ENCODE measurements around the gene SLC20A1.

The SLC20A1 gene

GRCh38 chr2:112634874-112635157, 10.9 kb upstream of the SLC20A1 start:
- no peaks in the 10 kb centered on the region for H3K27me3 ChIP-seq (ENCODE audit: control insufficient read depth in 1 of 2, insufficient read depth in 2 of 2, low read length in 2 of 2)
- H3K9ac ChIP-seq (ENCODE audit: low read depth in 1 of 2, low read length in 2 of 2) = no peak overlapping the region
- no peaks in the 10 kb centered on the region for H3K9me3 ChIP-seq (ENCODE audit: control insufficient read depth in 1 of 2, low read length in 2 of 2)
- H3K36me3 ChIP-seq (ENCODE audit: control insufficient read depth in 1 of 2, insufficient read depth in 2 of 2, low read length in 2 of 2) = no peaks in the 10 kb centered on the region
- no peak overlapping the region for H3K4me3 ChIP-seq (ENCODE audit: low read depth in 1 of 2, low read length in 2 of 2)
- H3K4me1 ChIP-seq (ENCODE audit: control insufficient read depth in 1 of 2, insufficient read depth in 2 of 2, low read length in 2 of 2) = peaks cover 10 to 24% of the 10 kb centered on the region in 2 donors
- H3K27ac ChIP-seq (ENCODE audit: low read depth, low read length) = no peak overlapping the region

- no peak overlapping the region for H3K27ac ChIP-seq (ENCODE audit: low read depth, low read length)
- H3K36me3 ChIP-seq (ENCODE audit: control insufficient read depth in 1 of 2, insufficient read depth in 2 of 2, low read length in 2 of 2) = no peaks in the 10 kb centered on the region
- H3K4me1 ChIP-seq (ENCODE audit: control insufficient read depth in 1 of 2, insufficient read depth in 2 of 2, low read length in 2 of 2) = peaks cover 7 to 9% of the 10 kb centered on the region in 2 donors
- H3K4me3 ChIP-seq (ENCODE audit: low read depth in 1 of 2, low read length in 2 of 2) = no peak overlapping the region
- no peaks in the 10 kb centered on the region for H3K27me3 ChIP-seq (ENCODE audit: control insufficient read depth in 1 of 2, insufficient read depth in 2 of 2, low read length in 2 of 2)
- no peaks in the 10 kb centered on the region for H3K9me3 ChIP-seq (ENCODE audit: control insufficient read depth in 1 of 2, low read length in 2 of 2)
- no peak overlapping the region for H3K9ac ChIP-seq (ENCODE audit: low read depth in 1 of 2, low read length in 2 of 2)
Measured at GRCh38 chr2:112636605-112637288, 9.0 kb upstream of the SLC20A1 start.

- Histone ChIP-seq H3K27me3 (ENCODE audit: control insufficient read depth in 1 of 2, insufficient read depth in 2 of 2, low read length in 2 of 2) (no peaks in the 10 kb centered on the region), H3K4me1 (ENCODE audit: control insufficient read depth in 1 of 2, insufficient read depth in 2 of 2, low read length in 2 of 2) (peaks cover 5 to 6% of the 10 kb centered on the region in 2 donors), H3K4me3 (ENCODE audit: low read depth in 1 of 2, low read length in 2 of 2) (no peak overlapping the region), H3K27ac (ENCODE audit: low read depth, low read length) (no peak overlapping the region), H3K9me3 (ENCODE audit: control insufficient read depth in 1 of 2, low read length in 2 of 2) (no peaks in the 10 kb centered on the region), H3K9ac (ENCODE audit: low read depth in 1 of 2, low read length in 2 of 2) (no peak overlapping the region), H3K36me3 (ENCODE audit: control insufficient read depth in 1 of 2, insufficient read depth in 2 of 2, low read length in 2 of 2) (no peaks in the 10 kb centered on the region)
Measured at GRCh38 chr2:112637289-112637660, 8.5 kb upstream of the SLC20A1 start.

GRCh38 chr2:112639936-112640335, 5.8 kb upstream of the SLC20A1 start:
- H3K9me3 ChIP-seq (ENCODE audit: control insufficient read depth in 1 of 2, low read length in 2 of 2) = no peaks in the 10 kb centered on the region
- no peak overlapping the region for H3K9ac ChIP-seq (ENCODE audit: low read depth in 1 of 2, low read length in 2 of 2)
- H3K36me3 ChIP-seq (ENCODE audit: control insufficient read depth in 1 of 2, insufficient read depth in 2 of 2, low read length in 2 of 2) = no peaks in the 10 kb centered on the region
- H3K4me1 ChIP-seq (ENCODE audit: control insufficient read depth in 1 of 2, insufficient read depth in 2 of 2, low read length in 2 of 2) = peaks cover 20 to 21% of the 10 kb centered on the region in 2 donors
- no peaks in the 10 kb centered on the region for H3K27me3 ChIP-seq (ENCODE audit: control insufficient read depth in 1 of 2, insufficient read depth in 2 of 2, low read length in 2 of 2)
- H3K4me3 ChIP-seq (ENCODE audit: low read depth in 1 of 2, low read length in 2 of 2) = no peak overlapping the region
- H3K27ac ChIP-seq (ENCODE audit: low read depth, low read length) = no peak overlapping the region

GRCh38 chr2:112640467-112640799, 5.3 kb upstream of the SLC20A1 start:
- Histone ChIP-seq H3K27ac (ENCODE audit: low read depth, low read length) (no peak overlapping the region), H3K36me3 (ENCODE audit: control insufficient read depth in 1 of 2, insufficient read depth in 2 of 2, low read length in 2 of 2) (no peaks in the 10 kb centered on the region), H3K9me3 (ENCODE audit: control insufficient read depth in 1 of 2, low read length in 2 of 2) (no peaks in the 10 kb centered on the region), H3K4me3 (ENCODE audit: low read depth in 1 of 2, low read length in 2 of 2) (no peak overlapping the region), H3K9ac (ENCODE audit: low read depth in 1 of 2, low read length in 2 of 2) (no peak overlapping the region), H3K27me3 (ENCODE audit: control insufficient read depth in 1 of 2, insufficient read depth in 2 of 2, low read length in 2 of 2) (no peaks in the 10 kb centered on the region), H3K4me1 (ENCODE audit: control insufficient read depth in 1 of 2, insufficient read depth in 2 of 2, low read length in 2 of 2) (peaks cover 21 to 23% of the 10 kb centered on the region in 2 donors)

GRCh38 chr2:112640800-112641675, 4.7 kb upstream of the SLC20A1 start:
- no peak overlapping the region for H3K27ac ChIP-seq (ENCODE audit: low read depth, low read length)
- no peaks in the 10 kb centered on the region for H3K9me3 ChIP-seq (ENCODE audit: control insufficient read depth in 1 of 2, low read length in 2 of 2)
- H3K36me3 ChIP-seq (ENCODE audit: control insufficient read depth in 1 of 2, insufficient read depth in 2 of 2, low read length in 2 of 2) = no peaks in the 10 kb centered on the region
- H3K4me3 ChIP-seq (ENCODE audit: low read depth in 1 of 2, low read length in 2 of 2) = no peak overlapping the region
- no peak overlapping the region for H3K9ac ChIP-seq (ENCODE audit: low read depth in 1 of 2, low read length in 2 of 2)
- peaks cover 21 to 23% of the 10 kb centered on the region in 2 donors for H3K4me1 ChIP-seq (ENCODE audit: control insufficient read depth in 1 of 2, insufficient read depth in 2 of 2, low read length in 2 of 2)
- H3K27me3 ChIP-seq (ENCODE audit: control insufficient read depth in 1 of 2, insufficient read depth in 2 of 2, low read length in 2 of 2) = no peaks in the 10 kb centered on the region

GRCh38 chr2:112641701-112642100, 4.0 kb upstream of the SLC20A1 start:
- Histone ChIP-seq H3K27me3 (ENCODE audit: control insufficient read depth in 1 of 2, insufficient read depth in 2 of 2, low read length in 2 of 2) (no peaks in the 10 kb centered on the region), H3K4me1 (ENCODE audit: control insufficient read depth in 1 of 2, insufficient read depth in 2 of 2, low read length in 2 of 2) (peaks cover 21% of the 10 kb centered on the region in 2 donors), H3K27ac (ENCODE audit: low read depth, low read length) (no peak overlapping the region), H3K4me3 (ENCODE audit: low read depth in 1 of 2, low read length in 2 of 2) (no peak overlapping the region), H3K9me3 (ENCODE audit: control insufficient read depth in 1 of 2, low read length in 2 of 2) (no peaks in the 10 kb centered on the region), H3K36me3 (ENCODE audit: control insufficient read depth in 1 of 2, insufficient read depth in 2 of 2, low read length in 2 of 2) (no peaks in the 10 kb centered on the region), H3K9ac (ENCODE audit: low read depth in 1 of 2, low read length in 2 of 2) (no peak overlapping the region)

- Histone ChIP-seq H3K4me1 (ENCODE audit: control insufficient read depth in 1 of 2, insufficient read depth in 2 of 2, low read length in 2 of 2) (peaks cover 26 to 29% of the 10 kb centered on the region in 2 donors), H3K9ac (ENCODE audit: low read depth in 1 of 2, low read length in 2 of 2) (no peak overlapping the region), H3K27me3 (ENCODE audit: control insufficient read depth in 1 of 2, insufficient read depth in 2 of 2, low read length in 2 of 2) (no peaks in the 10 kb centered on the region), H3K4me3 (ENCODE audit: low read depth in 1 of 2, low read length in 2 of 2) (no peak overlapping the region), H3K36me3 (ENCODE audit: control insufficient read depth in 1 of 2, insufficient read depth in 2 of 2, low read length in 2 of 2) (peaks cover 0 to 2% of the 10 kb centered on the region in 2 donors), H3K9me3 (ENCODE audit: control insufficient read depth in 1 of 2, low read length in 2 of 2) (no peaks in the 10 kb centered on the region), H3K27ac (ENCODE audit: low read depth, low read length) (no peak overlapping the region)
Measured at GRCh38 chr2:112642561-112642960, 3.2 kb upstream of the SLC20A1 start.

- Histone ChIP-seq H3K4me3 (ENCODE audit: low read depth in 1 of 2, low read length in 2 of 2) (no peak overlapping the region), H3K36me3 (ENCODE audit: control insufficient read depth in 1 of 2, insufficient read depth in 2 of 2, low read length in 2 of 2) (peaks cover 0 to 6% of the 10 kb centered on the region in 2 donors), H3K9me3 (ENCODE audit: control insufficient read depth in 1 of 2, low read length in 2 of 2) (no peaks in the 10 kb centered on the region), H3K9ac (ENCODE audit: low read depth in 1 of 2, low read length in 2 of 2) (no peak overlapping the region), H3K27me3 (ENCODE audit: control insufficient read depth in 1 of 2, insufficient read depth in 2 of 2, low read length in 2 of 2) (no peaks in the 10 kb centered on the region), H3K27ac (ENCODE audit: low read depth, low read length) (no peak overlapping the region), H3K4me1 (ENCODE audit: control insufficient read depth in 1 of 2, insufficient read depth in 2 of 2, low read length in 2 of 2) (peaks cover 27 to 31% of the 10 kb centered on the region in 2 donors)
Measured at GRCh38 chr2:112642966-112643365, 2.8 kb upstream of the SLC20A1 start.

- Histone ChIP-seq H3K9ac (ENCODE audit: low read depth in 1 of 2, low read length in 2 of 2) (peak overlapping the region in 1 of 2 donors; percentile 3), H3K27ac (ENCODE audit: low read depth, low read length) (no peak overlapping the region), H3K4me3 (ENCODE audit: low read depth in 1 of 2, low read length in 2 of 2) (no peak overlapping the region), H3K27me3 (ENCODE audit: control insufficient read depth in 1 of 2, insufficient read depth in 2 of 2, low read length in 2 of 2) (no peaks in the 10 kb centered on the region), H3K36me3 (ENCODE audit: control insufficient read depth in 1 of 2, insufficient read depth in 2 of 2, low read length in 2 of 2) (peaks cover 3 to 6% of the 10 kb centered on the region in 2 donors), H3K9me3 (ENCODE audit: control insufficient read depth in 1 of 2, low read length in 2 of 2) (no peaks in the 10 kb centered on the region), H3K4me1 (ENCODE audit: control insufficient read depth in 1 of 2, insufficient read depth in 2 of 2, low read length in 2 of 2) (peaks cover 31 to 36% of the 10 kb centered on the region in 2 donors)
Measured at GRCh38 chr2:112643488-112643887, 2.3 kb upstream of the SLC20A1 start.

All from duodenal mucosa (tissue), 2 donors.